DND-41 (cell line): ENCODE results near the gene WDR4.
"Not testable (repeated sequence)": the region's sequence is repeated elsewhere in the genome, so short reads cannot be mapped to it uniquely, and the experiment has no call there.

Experiments used
- EZH2 ChIP-seq: IDR thresholded peaks from 3 replicates; pipeline ENCODE4 v1.6.1; 2012; ENCODE audit warnings: borderline replicate concordance, low read depth, mild to moderate bottlenecking, moderate library complexity, low read length, inconsistent platforms; ENCODE audit not compliant: severe bottlenecking
- TF ChIP-seq, protein P1 (sequence below): IDR thresholded peaks from 2 replicates; pipeline ENCODE4 v1.5.1; 2012; ENCODE audit warnings: borderline replicate concordance, low read length, moderate library complexity, mild to moderate bottlenecking; ENCODE audit not compliant: poor library complexity, severe bottlenecking; ENCODE audit errors: extremely low read depth

DNA sequence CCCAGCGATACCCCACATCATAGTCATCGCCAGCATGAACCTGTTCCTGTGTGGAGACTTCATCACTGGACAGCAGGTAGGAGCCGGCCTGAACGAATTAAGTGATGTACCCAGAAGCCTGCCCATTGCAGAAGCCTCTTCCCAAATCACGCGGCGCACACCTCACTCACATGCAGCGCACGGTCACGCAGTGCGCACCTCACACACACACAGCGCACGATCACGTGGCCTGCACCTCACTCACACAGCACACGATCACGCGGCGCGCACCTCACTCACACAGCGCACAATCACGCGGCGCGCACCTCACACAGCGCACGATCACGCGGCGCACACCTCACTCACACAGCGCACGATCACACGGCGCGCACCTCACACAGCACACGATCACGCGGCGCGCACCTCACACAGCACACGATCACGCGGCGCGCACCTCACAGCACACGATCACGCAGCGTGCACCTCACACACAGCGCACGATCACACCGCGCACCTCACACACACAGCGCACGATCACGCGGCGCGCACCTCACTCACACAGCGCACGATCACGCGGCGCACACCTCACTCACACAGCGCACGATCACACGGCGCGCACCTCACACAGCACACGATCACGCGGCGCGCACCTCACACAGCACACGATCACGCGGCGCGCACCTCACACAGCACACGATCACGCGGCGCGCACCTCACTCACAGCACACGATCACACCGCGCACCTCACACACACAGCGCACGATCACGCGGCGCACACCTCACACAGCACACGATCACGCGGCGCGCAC lies 31.0 kb downstream of the WDR4 start:
- TF ChIP-seq, protein P1, sequence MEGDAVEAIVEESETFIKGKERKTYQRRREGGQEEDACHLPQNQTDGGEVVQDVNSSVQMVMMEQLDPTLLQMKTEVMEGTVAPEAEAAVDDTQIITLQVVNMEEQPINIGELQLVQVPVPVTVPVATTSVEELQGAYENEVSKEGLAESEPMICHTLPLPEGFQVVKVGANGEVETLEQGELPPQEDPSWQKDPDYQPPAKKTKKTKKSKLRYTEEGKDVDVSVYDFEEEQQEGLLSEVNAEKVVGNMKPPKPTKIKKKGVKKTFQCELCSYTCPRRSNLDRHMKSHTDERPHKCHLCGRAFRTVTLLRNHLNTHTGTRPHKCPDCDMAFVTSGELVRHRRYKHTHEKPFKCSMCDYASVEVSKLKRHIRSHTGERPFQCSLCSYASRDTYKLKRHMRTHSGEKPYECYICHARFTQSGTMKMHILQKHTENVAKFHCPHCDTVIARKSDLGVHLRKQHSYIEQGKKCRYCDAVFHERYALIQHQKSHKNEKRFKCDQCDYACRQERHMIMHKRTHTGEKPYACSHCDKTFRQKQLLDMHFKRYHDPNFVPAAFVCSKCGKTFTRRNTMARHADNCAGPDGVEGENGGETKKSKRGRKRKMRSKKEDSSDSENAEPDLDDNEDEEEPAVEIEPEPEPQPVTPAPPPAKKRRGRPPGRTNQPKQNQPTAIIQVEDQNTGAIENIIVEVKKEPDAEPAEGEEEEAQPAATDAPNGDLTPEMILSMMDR = not testable (repeated sequence)
- TF ChIP-seq EZH2 = not testable (repeated sequence)
